Measurements from ENCODE around the gene GSS. TPM values are rescaled to one million over a fixed set of nuclear protein-coding genes. Genes with fewer than 3 reads are reported as not detected.

GSS gene
- total RNA-seq, 1 donor from 2014 or later: 47.9 TPM

GRCh38 chr20:34880215-34880850, 75.3 kb downstream of the GSS start:
- H3K4me1 ChIP-seq: peaks cover 33% of the 10 kb centered on the region
- H3K36me3 ChIP-seq: peaks cover 0 to 28% of the 10 kb centered on the region in 2 donors
- no peaks in the 10 kb centered on the region for H3K9me3 ChIP-seq
- no peak for TF ChIP-seq POLR2AphosphoS5 (IDR thresholded peaks at IDR 0.05; ENCODE audit: insufficient read depth in 1 of 2, low read depth in 1 of 2)
- no peak for TF ChIP-seq CTCF (IDR thresholded peaks at IDR 0.05)
- no peak for TF ChIP-seq POLR2A (IDR thresholded peaks at IDR 0.05)
- intact Hi-C loops (cut with DNase I): no loop called here
- no peak overlapping the region for H3K4me3 ChIP-seq
- peak in 1 of 2 donors; percentile 34 for DNase-seq (ENCODE audit: extremely low spot score in 2 of 2)
- no peaks in the 10 kb centered on the region for H3K27me3 ChIP-seq
- no peak overlapping the region for H3K27ac ChIP-seq

MicroRNAs encoded within 50 kb of the gene (microRNA counts, 767-probe panel; counts per million panel counts)
- microRNA hsa-miR-499a-3p (238 to 2,415 counts per million in 2 donors), microRNA hsa-miR-499a-5p (238 to 261 counts per million in 2 donors), microRNA hsa-miR-499b-3p (238 to 261 counts per million in 2 donors), microRNA hsa-miR-499b-5p (238 to 261 counts per million in 2 donors)

Small RNA genes lying within 50 kb of the gene (microRNA-seq; reads per million reads assigned to microRNA genes)
- gene MIR499A (ENCODE audit: borderline number of aligned reads, borderline replicate concordance) (not detected), gene MIR499B (ENCODE audit: borderline number of aligned reads, borderline replicate concordance) (not detected)

Small RNA genes lying within 50 kb of the gene (small RNA-seq; reads per million reads assigned to genes)
- gene MIR499A: not detected

Other genes with a start within 250 kb of the GSS start
- 19.2 TPM for gene NCOA6, start 130.2 kb downstream of the GSS start, total RNA-seq
- gene GGT7, start 83.0 kb downstream of the GSS start, total RNA-seq: 18.9 TPM
- 56.2 TPM for gene ACSS2, start 79.2 kb downstream of the GSS start, total RNA-seq
- under 0.01 TPM for gene MYH7B, start 62 bp upstream of the GSS start, total RNA-seq
- 61.9 TPM for gene TRPC4AP, start 137.0 kb upstream of the GSS start, total RNA-seq
- 12.8 TPM for gene EDEM2, start 191.5 kb upstream of the GSS start, total RNA-seq
- 104 TPM for gene PROCR, start 216.3 kb upstream of the GSS start, total RNA-seq